Body of pancreas (tissue), 4 donors: ENCODE results near the gene FRAS1. TPM values are rescaled to one million over a fixed set of nuclear protein-coding genes. Genes with fewer than 3 reads are reported as not detected.
A peak's percentile ranks its signal among the peaks of the same experiment; 100 is the strongest.

ENCODE experiments used
- ATAC-seq: fragments of 150-250 bp; one replicate; pipeline ENCODE4 v1.9.1; 2016
- DNase-seq, 4 donors: peaks; one replicate each; pipeline ENCODE4 v3.0.0-alpha.2; 2019
- H3K27ac ChIP-seq, 4 donors: fragments of 200-600 bp; sonication (generic); 1 replicate in 3 of 4; 2 replicates in 1 of 4; pipeline versions ENCODE4 v1.5.1 to v1.6.1; 2016 to 2019; ENCODE audit warnings: mild to moderate bottlenecking in 1 of 4, mixed read lengths in 1 of 4, moderate library complexity in 1 of 4
- H3K27me3 ChIP-seq, 2 donors: fragments of 200-600 bp; sonication (generic); one replicate each; pipeline ENCODE4 v1.6.0; 2016; ENCODE audit warnings: mild to moderate bottlenecking in 1 of 2
- H3K36me3 ChIP-seq, 2 donors: fragments of 200-600 bp; sonication (generic); replicated peaks in 1 of 2; 2 replicates each; pipeline ENCODE4 v1.5.1; 2016; ENCODE audit warnings: low read depth in 2 of 2; ENCODE audit not compliant: insufficient read depth in 1 of 2
- H3K4me1 ChIP-seq: fragments of 200-600 bp; sonication (generic); one replicate; pipeline ENCODE4 v1.6.0; 2016
- H3K4me3 ChIP-seq, 2 donors: fragments of 200-600 bp; sonication (generic); 1 replicate in 1 of 2; 2 replicates in 1 of 2; pipeline ENCODE4 v1.5.1; 2016 to 2019
- H3K9me3 ChIP-seq, 3 donors: fragments of 200-600 bp; sonication (generic); 1 replicate in 2 of 3; 2 replicates in 1 of 3; pipeline ENCODE4 v1.5.1; 2016
- CTCF ChIP-seq, 7 experiments: fragments of 450-650 bp in 4 of 7; fragments of 200-600 bp in 3 of 7; sonication (generic) in 3 of 7; IDR thresholded peaks; one replicate each; pipeline ENCODE4 v1.5.1; 2016 to 2019; ENCODE audit warnings: antibody characterized with exemption in 7 of 7
- POLR2A ChIP-seq, 3 donors: fragments of 450-650 bp; IDR thresholded peaks; one replicate each; pipeline ENCODE4 v1.6.1; 2016; ENCODE audit warnings: antibody characterized with exemption in 3 of 3, mild to moderate bottlenecking in 2 of 3
- WGBS, 2 donors: methylation state at CpG; one replicate each; pipeline ENCODE4 v1.1.5; 2017; 5-methylcytosine and 5-hydroxymethylcytosine counted together
- intact Hi-C: fragments of 100-400 bp; cut with DNase I; formaldehyde crosslinking; loops from one replicate; pipeline ENCODE4 v1.15.1; 2023
- total RNA-seq, 2 donors: library from RNA; depleted of rRNA; stranded (reverse); fragments of >200 nt; gene quantifications; one replicate each; pipeline ENCODE4 v1.1.0, GENCODE V29; 2016

FRAS1 gene
- total RNA-seq, 2 donors from 2014 or later, result 22.6 to 24.4 TPM

GRCh38 chr4:78136109-78137081 lies 79.3 kb downstream of the FRAS1 start:
- H3K4me1 ChIP-seq, result peaks cover 12% of the 10 kb centered on the region
- WGBS, 2 donors, result 47 to 49% methylated on average over 8 of the region's 8 CpGs
- no peak for DNase-seq
- peak overlapping the region in 2 of 4 donors; percentile 0 to 1 for H3K27ac ChIP-seq
- TF ChIP-seq CTCF (IDR thresholded peaks at IDR 0.05), result no peak
- TF ChIP-seq POLR2A (IDR thresholded peaks at IDR 0.05), result no peak
- H3K9me3 ChIP-seq, result no peaks in the 10 kb centered on the region
- H3K36me3 ChIP-seq, result no peaks in the 10 kb centered on the region
- H3K27me3 ChIP-seq, result no peaks in the 10 kb centered on the region
- intact Hi-C loops, result no loop called here
- no peak for ATAC-seq
- no peak overlapping the region for H3K4me3 ChIP-seq

GRCh38 chr4:78137532-78137931 lies 80.4 kb downstream of the FRAS1 start:
- no peak overlapping the region for H3K4me3 ChIP-seq
- ATAC-seq (no peak), DNase-seq (no peak)
- H3K4me1 ChIP-seq, result peaks cover 12% of the 10 kb centered on the region
- 85 to 86% methylated on average over 1 of the region's 1 CpG for WGBS, 2 donors
- H3K36me3 ChIP-seq, result no peaks in the 10 kb centered on the region
- H3K27me3 ChIP-seq, result no peaks in the 10 kb centered on the region
- TF ChIP-seq CTCF (IDR thresholded peaks at IDR 0.05), result no peak
- TF ChIP-seq POLR2A (IDR thresholded peaks at IDR 0.05), result no peak
- H3K9me3 ChIP-seq, result no peaks in the 10 kb centered on the region
- intact Hi-C loops, result no loop called here
- no peak overlapping the region for H3K27ac ChIP-seq

- no peaks in the 10 kb centered on the region for H3K36me3 ChIP-seq
- intact Hi-C loops, result no loop called here
- no peak for DNase-seq
- no peak overlapping the region for H3K27ac ChIP-seq
- WGBS, 2 donors, result 44 to 53% methylated on average over 3 of the region's 3 CpGs
- no peak for ATAC-seq
- H3K9me3 ChIP-seq, result no peaks in the 10 kb centered on the region
- H3K4me3 ChIP-seq, result no peak overlapping the region
- peaks cover 12% of the 10 kb centered on the region for H3K4me1 ChIP-seq
- no peaks in the 10 kb centered on the region for H3K27me3 ChIP-seq
- TF ChIP-seq CTCF (IDR thresholded peaks at IDR 0.05), result no peak
- TF ChIP-seq POLR2A (IDR thresholded peaks at IDR 0.05), result no peak
Measured at GRCh38 chr4:78138252-78138651, 81.1 kb downstream of the FRAS1 start.

- H3K27ac ChIP-seq, result no peak overlapping the region
- no peak for DNase-seq
- WGBS, 2 donors, result 93 to 98% methylated on average over 2 of the region's 2 CpGs
- H3K4me3 ChIP-seq, result no peak overlapping the region
- ATAC-seq, result no peak
- H3K36me3 ChIP-seq, result no peaks in the 10 kb centered on the region
- TF ChIP-seq CTCF (IDR thresholded peaks at IDR 0.05), result no peak
- TF ChIP-seq POLR2A (IDR thresholded peaks at IDR 0.05), result no peak
- H3K27me3 ChIP-seq, result no peaks in the 10 kb centered on the region
- intact Hi-C loops, result no loop called here
- no peaks in the 10 kb centered on the region for H3K9me3 ChIP-seq
- H3K4me1 ChIP-seq, result peaks cover 2% of the 10 kb centered on the region
Measured at GRCh38 chr4:78143634-78144033, 86.5 kb downstream of the FRAS1 start.
